ENCODE measurements around the gene CAVIN1. TPM values are rescaled to one million over a fixed set of nuclear protein-coding genes. Genes with fewer than 3 reads are reported as not detected.
"Not testable (repeated sequence)": the region's sequence is repeated elsewhere in the genome, so short reads cannot be mapped to it uniquely, and the experiment has no call there.

Gene CAVIN1
- total and polyA plus RNA-seq, 2 experiments from 2014 or later = 47.7 to 61.3 TPM

DNA sequence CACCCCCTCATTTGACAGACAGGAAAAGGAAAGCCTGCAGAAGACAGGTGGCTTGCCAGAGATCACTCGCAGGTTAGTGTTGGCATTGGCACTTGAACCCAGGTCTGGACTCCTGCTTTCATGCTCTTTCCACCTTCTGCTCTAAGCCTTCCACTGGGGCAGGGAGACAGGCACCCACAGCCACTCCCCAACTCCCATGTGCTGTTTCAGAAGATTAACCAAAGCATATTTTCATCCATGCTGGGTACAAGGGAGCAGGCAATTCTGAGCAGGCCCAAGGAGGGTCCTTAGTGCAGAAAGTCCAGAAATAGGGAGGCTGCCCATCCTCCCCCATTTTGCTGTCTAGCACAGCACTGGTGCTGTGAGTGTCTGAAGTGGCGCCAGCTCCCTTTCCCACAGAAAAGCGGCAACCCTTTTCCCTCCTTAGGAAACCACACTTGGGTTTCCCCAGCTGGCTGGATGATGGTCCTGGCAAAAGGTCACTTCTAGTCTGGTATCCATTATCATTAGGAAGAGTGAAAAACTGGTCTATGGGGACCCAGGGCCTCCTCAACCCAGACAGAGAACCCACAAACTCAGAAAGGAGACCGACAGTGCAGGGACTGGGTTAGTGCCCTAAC lies 2.0 kb upstream of the CAVIN1 start:
- Histone ChIP-seq H3K36me3 (no peaks in the 10 kb centered on the region), H3K27me3 (peaks cover 20% of the 10 kb centered on the region), H3K4me1 (ENCODE audit: low read depth) (peaks cover 21% of the 10 kb centered on the region), H3K4me3 (no peak overlapping the region), H3K27ac (no peak overlapping the region), H3K9me3 (ENCODE audit: low read depth) (no peaks in the 10 kb centered on the region)
- TF ChIP-seq, protein P1, sequence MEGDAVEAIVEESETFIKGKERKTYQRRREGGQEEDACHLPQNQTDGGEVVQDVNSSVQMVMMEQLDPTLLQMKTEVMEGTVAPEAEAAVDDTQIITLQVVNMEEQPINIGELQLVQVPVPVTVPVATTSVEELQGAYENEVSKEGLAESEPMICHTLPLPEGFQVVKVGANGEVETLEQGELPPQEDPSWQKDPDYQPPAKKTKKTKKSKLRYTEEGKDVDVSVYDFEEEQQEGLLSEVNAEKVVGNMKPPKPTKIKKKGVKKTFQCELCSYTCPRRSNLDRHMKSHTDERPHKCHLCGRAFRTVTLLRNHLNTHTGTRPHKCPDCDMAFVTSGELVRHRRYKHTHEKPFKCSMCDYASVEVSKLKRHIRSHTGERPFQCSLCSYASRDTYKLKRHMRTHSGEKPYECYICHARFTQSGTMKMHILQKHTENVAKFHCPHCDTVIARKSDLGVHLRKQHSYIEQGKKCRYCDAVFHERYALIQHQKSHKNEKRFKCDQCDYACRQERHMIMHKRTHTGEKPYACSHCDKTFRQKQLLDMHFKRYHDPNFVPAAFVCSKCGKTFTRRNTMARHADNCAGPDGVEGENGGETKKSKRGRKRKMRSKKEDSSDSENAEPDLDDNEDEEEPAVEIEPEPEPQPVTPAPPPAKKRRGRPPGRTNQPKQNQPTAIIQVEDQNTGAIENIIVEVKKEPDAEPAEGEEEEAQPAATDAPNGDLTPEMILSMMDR (IDR thresholded peaks at IDR 0.05; ENCODE audit: low read depth, low read length) = no peak
- peak in 1 of 2 donors; percentile 37 for DNase-seq (ENCODE audit: low read depth in 1 of 2, low spot score in 1 of 2)

DNA sequence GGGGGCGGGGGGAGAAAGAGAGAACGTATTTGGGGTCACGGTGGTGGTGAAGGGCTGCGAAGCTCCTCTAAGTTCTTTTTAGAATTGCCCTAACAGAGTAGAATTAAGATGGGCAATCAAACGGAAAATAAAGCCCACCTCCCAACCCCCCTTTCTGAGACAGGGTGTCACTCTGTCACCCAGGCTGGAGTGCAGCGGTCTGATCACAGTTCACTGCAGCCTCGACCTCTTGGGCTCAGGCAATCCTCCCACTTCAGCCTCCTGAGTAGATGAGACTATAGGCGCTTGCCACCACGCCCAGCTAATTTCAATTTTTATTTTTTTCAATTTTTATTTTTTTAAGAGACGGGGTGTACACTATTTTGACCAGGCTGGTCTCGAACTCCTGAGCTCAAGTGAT lies 710 bp upstream of the CAVIN1 start:
- no peak for DNase-seq (ENCODE audit: low read depth in 1 of 2, low spot score in 1 of 2)
- Histone ChIP-seq H3K4me1 (ENCODE audit: low read depth) (peaks cover 25% of the 10 kb centered on the region), H3K4me3 (peak overlapping the region; percentile 52), H3K27me3 (peaks cover 20% of the 10 kb centered on the region), H3K9me3 (ENCODE audit: low read depth) (no peaks in the 10 kb centered on the region), H3K27ac (peak overlapping the region; percentile 40), H3K36me3 (no peaks in the 10 kb centered on the region)
- TF ChIP-seq, protein P1 (IDR thresholded peaks at IDR 0.05; ENCODE audit: low read depth, low read length) = no peak

DNA sequence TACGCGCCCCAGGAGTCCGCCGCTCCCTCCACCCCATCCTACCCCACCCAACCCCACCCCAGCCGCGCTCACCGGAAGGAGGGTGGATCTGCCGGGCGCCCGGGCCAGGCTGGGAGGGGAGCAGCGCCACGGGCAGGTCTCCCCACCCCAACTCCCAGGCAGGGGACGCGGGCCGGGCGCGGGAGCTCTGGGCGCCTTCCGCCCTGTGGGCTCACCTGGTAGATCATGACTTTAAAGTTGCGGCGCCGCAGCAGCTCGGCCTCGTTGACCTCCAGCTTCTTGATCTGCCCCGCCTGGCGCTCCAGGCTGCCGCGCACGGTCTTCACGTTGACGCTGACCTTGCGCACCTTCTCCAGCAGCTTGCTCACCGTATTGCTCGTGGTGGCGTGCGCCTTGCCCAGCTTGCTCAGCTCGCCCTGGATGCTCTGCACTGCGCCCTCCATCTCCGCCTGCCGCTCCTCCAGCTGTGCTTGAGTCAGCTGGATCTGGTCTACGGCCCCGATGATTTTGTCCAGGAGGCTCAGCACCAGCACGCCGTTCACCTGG lies 571 bp downstream of the CAVIN1 start:
- H3K4me3 ChIP-seq = peak overlapping the region; percentile 52
- H3K27me3 ChIP-seq = peaks cover 20% of the 10 kb centered on the region
- TF ChIP-seq, protein P1 (IDR thresholded peaks at IDR 0.05; ENCODE audit: low read depth, low read length) = no peak
- H3K4me1 ChIP-seq (ENCODE audit: low read depth) = peaks cover 25% of the 10 kb centered on the region
- no peaks in the 10 kb centered on the region for H3K9me3 ChIP-seq (ENCODE audit: low read depth)
- H3K27ac ChIP-seq = peak overlapping the region; percentile 36
- DNase-seq (ENCODE audit: low read depth in 1 of 2, low spot score in 1 of 2) = peak; percentile 35 to 48
- no peaks in the 10 kb centered on the region for H3K36me3 ChIP-seq

DNA sequence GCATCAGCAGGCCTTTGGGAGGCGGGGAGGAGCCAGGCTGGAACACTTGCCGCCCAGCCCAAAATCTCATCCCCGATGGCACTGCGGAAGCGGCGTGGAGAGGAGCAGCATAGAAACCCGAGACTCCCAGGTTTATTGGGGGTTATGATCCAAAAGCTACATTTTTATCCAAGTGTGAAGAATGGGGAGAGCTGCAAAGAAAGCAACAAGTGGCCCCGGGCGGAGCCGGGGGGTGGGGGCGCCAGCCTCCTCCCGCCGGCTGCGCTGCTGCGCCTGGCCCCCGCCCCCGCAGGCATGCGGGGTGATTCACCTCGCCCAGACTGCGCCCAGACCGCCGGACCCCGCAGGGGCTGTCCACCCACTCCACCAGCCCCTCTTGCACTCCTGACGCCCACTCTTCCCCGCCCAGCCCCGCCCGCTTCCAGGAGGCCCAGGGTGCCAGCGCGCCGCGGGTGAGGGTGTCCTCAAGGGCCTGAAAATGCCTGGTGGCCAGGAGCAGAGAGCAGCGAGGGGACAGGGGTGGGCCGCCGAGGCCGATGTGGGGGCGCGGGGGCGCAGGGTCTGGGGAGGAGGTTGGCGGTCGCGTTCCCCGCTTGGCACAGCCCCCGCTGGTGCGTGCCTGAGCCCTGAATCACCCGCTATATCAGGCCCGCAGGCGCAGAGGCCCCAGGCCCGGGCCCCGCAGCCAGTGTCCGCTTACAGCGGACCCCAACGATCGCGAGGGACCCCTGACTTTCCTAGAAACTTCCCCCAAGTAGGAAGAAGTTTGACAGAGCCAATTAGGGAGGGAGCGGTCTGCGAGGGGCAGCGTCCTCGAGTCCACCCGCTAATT lies 1.3 kb downstream of the CAVIN1 start:
- Histone ChIP-seq H3K4me3 (peak overlapping the region; percentile 52), H3K4me1 (ENCODE audit: low read depth) (peaks cover 25% of the 10 kb centered on the region), H3K27ac (no peak overlapping the region), H3K27me3 (peaks cover 20% of the 10 kb centered on the region), H3K9me3 (ENCODE audit: low read depth) (no peaks in the 10 kb centered on the region), H3K36me3 (no peaks in the 10 kb centered on the region)
- TF ChIP-seq, protein P1 (IDR thresholded peaks at IDR 0.05; ENCODE audit: low read depth, low read length) = no peak
- peak; percentile 36 to 68 for DNase-seq (ENCODE audit: low read depth in 1 of 2, low spot score in 1 of 2)

DNA sequence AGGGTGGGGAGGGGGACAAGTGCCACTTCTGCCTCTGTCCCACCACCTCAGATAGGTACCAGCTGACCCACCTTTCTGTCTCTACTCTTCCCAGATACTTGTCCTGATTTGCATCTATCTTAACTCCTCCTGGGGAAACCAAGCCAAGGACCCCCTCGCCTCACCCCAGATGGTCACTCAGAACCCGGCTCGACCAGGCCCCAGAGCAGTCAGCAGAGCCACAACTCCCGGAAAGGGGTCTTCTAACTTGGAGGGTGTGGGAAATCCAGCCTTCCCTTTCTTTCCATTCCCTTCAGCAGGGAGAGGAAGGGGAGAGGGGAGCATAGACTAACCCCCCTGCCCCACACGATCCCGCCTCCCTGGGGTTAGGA lies 1.9 kb downstream of the CAVIN1 start:
- TF ChIP-seq, protein P1 (IDR thresholded peaks at IDR 0.05; ENCODE audit: low read depth, low read length) = no peak
- Histone ChIP-seq H3K4me3 (peak overlapping the region; percentile 52), H3K9me3 (ENCODE audit: low read depth) (no peaks in the 10 kb centered on the region), H3K36me3 (no peaks in the 10 kb centered on the region), H3K27me3 (peaks cover 20% of the 10 kb centered on the region), H3K27ac (peak overlapping the region; percentile 4), H3K4me1 (ENCODE audit: low read depth) (peaks cover 25% of the 10 kb centered on the region)
- no peak for DNase-seq (ENCODE audit: low read depth in 1 of 2, low spot score in 1 of 2)

DNA sequence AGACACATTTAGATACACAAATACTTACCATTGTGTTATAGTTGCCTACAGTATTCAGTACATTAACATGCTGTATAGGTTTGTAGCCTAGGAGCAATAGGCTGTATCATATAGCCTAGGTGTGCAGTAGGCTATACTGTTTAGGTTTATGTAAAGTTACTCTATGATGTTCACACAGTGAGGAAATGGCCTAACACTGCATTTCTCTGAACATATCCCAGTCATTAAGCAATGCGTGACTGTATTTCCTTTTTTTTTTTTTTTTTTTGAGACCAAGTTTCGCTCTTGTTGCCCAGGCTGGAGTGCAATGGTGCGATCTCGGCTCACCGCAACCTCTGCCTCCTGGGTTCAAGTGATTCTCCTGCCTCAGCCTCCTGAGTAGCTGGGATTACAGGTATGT lies 5.1 kb downstream of the CAVIN1 start:
- DNase-seq (ENCODE audit: low read depth in 1 of 2, low spot score in 1 of 2); H3K9me3 ChIP-seq (ENCODE audit: low read depth); H3K4me3 ChIP-seq; H3K36me3 ChIP-seq; H3K27ac ChIP-seq: not testable (repeated sequence)
- H3K27me3 ChIP-seq = peaks cover 20% of the 10 kb centered on the region
- H3K4me1 ChIP-seq (ENCODE audit: low read depth) = peaks cover 25% of the 10 kb centered on the region
